DND-41 (cell line): ENCODE results near the gene CCDC181.

ENCODE experiments used
- ATAC-seq: fragments of 200-7000 bp; cut with Tn5 transposase; 3 replicates; pipeline ENCODE4 v1.9.1; 2021; ENCODE audit warnings: low read depth; ENCODE audit not compliant: insufficient read depth
- DNase-seq: peaks from one replicate; pipeline ENCODE4 v3.0.0-alpha.2; 2020
- H2AFZ ChIP-seq: 2 replicates; pipeline ENCODE4 v1.6.0; 2012; ENCODE audit warnings: low read depth, low read length
- H3K27ac ChIP-seq: 2 replicates; pipeline ENCODE4 v1.5.1; 2012; ENCODE audit warnings: low read length, inconsistent platforms
- H3K27me3 ChIP-seq: fragments of 200-600 bp; sonication (generic); 2 replicates; pipeline ENCODE4 v1.6.0; 2012; ENCODE audit warnings: low read length, mild to moderate bottlenecking, inconsistent platforms; ENCODE audit not compliant: insufficient read depth, poor library complexity
- H3K36me3 ChIP-seq: 2 replicates; pipeline ENCODE4 v1.5.1; 2012; ENCODE audit warnings: low read length, inconsistent platforms; ENCODE audit not compliant: insufficient read depth
- H3K4me1 ChIP-seq: 2 replicates; pipeline ENCODE4 v1.5.1; 2012; ENCODE audit warnings: mild to moderate bottlenecking, low read length; ENCODE audit not compliant: insufficient read depth
- H3K4me2 ChIP-seq: 2 replicates; pipeline ENCODE4 v1.6.0; 2012; ENCODE audit warnings: mild to moderate bottlenecking, moderate library complexity, low read length, inconsistent platforms; ENCODE audit not compliant: insufficient read depth
- H3K4me3 ChIP-seq, 2 experiments: fragments of 200-600 bp in 1 of 2; shearing (Covaris generic) in 1 of 2; 2 replicates each; pipeline ENCODE4 v1.5.1; 2012 to 2016; ENCODE audit warnings: inconsistent platforms in 2 of 2, low read length in 2 of 2, mild to moderate bottlenecking in 2 of 2, low read depth in 1 of 2, moderate library complexity in 1 of 2
- H3K79me2 ChIP-seq: 2 replicates; pipeline ENCODE4 v1.6.0; 2012; ENCODE audit warnings: low read length, inconsistent platforms; ENCODE audit not compliant: insufficient read depth
- H3K9ac ChIP-seq: 2 replicates; pipeline ENCODE4 v1.6.0; 2012; ENCODE audit warnings: low read depth, mild to moderate bottlenecking, inconsistent platforms, low read length, moderate library complexity
- H3K9me3 ChIP-seq: 2 replicates; pipeline ENCODE4 v1.5.1; 2012; ENCODE audit warnings: low read length, moderate library complexity, mild to moderate bottlenecking, inconsistent platforms; ENCODE audit not compliant: insufficient read depth, severe bottlenecking
- H4K20me1 ChIP-seq: 2 replicates; pipeline ENCODE4 v1.6.0; 2012; ENCODE audit warnings: low read length; ENCODE audit not compliant: insufficient read depth
- EZH2 ChIP-seq: IDR thresholded peaks from 3 replicates; pipeline ENCODE4 v1.6.1; 2012; ENCODE audit warnings: borderline replicate concordance, low read depth, mild to moderate bottlenecking, moderate library complexity, low read length, inconsistent platforms; ENCODE audit not compliant: severe bottlenecking
- TF ChIP-seq, protein P1 (sequence below): IDR thresholded peaks from 2 replicates; pipeline ENCODE4 v1.5.1; 2012; ENCODE audit warnings: borderline replicate concordance, low read length, moderate library complexity, mild to moderate bottlenecking; ENCODE audit not compliant: poor library complexity, severe bottlenecking; ENCODE audit errors: extremely low read depth

The CCDC181 gene

DNA sequence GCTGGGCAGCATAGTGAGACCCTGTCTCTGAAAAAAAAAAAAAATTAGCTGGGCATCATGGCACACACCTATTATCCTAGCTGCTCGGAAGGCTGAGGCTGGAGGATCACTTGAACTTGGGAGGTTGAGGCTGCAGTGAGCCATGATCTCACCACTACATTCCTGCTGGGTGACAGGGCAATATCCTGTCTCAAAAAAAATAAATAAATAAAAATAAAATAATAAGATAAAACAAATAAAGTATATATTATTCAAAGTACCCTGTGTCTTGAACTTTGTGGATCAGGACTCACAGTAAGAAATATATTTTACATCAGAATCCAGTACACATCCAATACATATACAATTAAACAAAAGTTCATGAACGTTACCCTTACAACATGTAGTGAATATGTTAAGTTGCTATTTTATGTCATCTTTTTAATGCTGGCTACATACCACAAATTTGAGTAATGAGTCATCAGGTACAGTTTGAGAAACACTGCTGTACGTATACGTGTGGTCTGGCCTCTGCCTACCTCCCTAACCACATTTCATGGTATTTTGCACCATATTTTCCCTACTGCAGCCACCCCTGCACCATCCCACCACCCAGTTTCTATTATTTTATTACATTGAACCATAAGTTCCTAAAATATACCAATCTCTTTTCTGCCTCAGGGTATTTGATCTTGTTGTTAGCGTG, 64.1 kb downstream of the CCDC181 start:
- Histone ChIP-seq H2AFZ (no peak overlapping the region), H3K36me3 (no peaks in the 10 kb centered on the region; the same call in 1 of the 2 replicates), H3K79me2 (peaks cover 13% of the 10 kb centered on the region), H3K9ac (no peak overlapping the region), H3K27me3 (no peaks in the 10 kb centered on the region), H3K4me3 (no peak overlapping the region), H3K27ac (no peak overlapping the region), H4K20me1 (no peaks in the 10 kb centered on the region), H3K4me1 (peaks cover 16% of the 10 kb centered on the region), H3K9me3 (peaks cover 8% of the 10 kb centered on the region), H3K4me2 (no peak overlapping the region)
- no peak for TF ChIP-seq EZH2
- TF ChIP-seq, protein P1, sequence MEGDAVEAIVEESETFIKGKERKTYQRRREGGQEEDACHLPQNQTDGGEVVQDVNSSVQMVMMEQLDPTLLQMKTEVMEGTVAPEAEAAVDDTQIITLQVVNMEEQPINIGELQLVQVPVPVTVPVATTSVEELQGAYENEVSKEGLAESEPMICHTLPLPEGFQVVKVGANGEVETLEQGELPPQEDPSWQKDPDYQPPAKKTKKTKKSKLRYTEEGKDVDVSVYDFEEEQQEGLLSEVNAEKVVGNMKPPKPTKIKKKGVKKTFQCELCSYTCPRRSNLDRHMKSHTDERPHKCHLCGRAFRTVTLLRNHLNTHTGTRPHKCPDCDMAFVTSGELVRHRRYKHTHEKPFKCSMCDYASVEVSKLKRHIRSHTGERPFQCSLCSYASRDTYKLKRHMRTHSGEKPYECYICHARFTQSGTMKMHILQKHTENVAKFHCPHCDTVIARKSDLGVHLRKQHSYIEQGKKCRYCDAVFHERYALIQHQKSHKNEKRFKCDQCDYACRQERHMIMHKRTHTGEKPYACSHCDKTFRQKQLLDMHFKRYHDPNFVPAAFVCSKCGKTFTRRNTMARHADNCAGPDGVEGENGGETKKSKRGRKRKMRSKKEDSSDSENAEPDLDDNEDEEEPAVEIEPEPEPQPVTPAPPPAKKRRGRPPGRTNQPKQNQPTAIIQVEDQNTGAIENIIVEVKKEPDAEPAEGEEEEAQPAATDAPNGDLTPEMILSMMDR: no peak
- ATAC-seq (no peak), DNase-seq (no peak)

DNA sequence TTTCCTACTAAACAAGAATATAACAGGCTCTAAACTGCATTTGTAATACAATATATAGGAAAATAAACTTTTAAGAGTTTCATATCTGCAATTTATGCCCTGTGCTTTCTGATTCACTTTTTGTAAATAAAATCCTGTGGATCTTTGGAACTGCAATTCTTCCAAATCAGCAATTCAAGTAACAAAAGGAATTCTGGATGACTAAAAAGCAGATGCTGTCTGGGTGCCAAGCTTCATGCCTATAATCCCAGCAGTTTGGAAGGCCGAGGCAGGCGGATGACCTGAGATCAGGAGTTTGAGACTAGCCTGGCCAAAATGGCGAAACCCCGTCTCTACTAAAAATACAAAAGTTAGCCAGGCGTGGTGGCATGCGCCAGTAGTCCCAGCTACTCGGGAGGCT, 66.0 kb downstream of the CCDC181 start:
- TF ChIP-seq EZH2: no peak
- TF ChIP-seq, protein P1: no peak
- H3K4me1 ChIP-seq: peaks cover 5% of the 10 kb centered on the region; the same call in 1 of the 2 replicates
- peaks cover 8% of the 10 kb centered on the region for H3K9me3 ChIP-seq
- H3K4me3 ChIP-seq: no peak overlapping the region
- H4K20me1 ChIP-seq: no peaks in the 10 kb centered on the region
- H3K27me3 ChIP-seq: no peaks in the 10 kb centered on the region
- H3K79me2 ChIP-seq: peaks cover 5% of the 10 kb centered on the region
- no peak overlapping the region for H3K9ac ChIP-seq
- H3K27ac ChIP-seq: no peak overlapping the region
- no peak overlapping the region for H2AFZ ChIP-seq
- DNase-seq: no peak
- no peaks in the 10 kb centered on the region for H3K36me3 ChIP-seq
- no peak overlapping the region for H3K4me2 ChIP-seq
- no peak for ATAC-seq

DNA sequence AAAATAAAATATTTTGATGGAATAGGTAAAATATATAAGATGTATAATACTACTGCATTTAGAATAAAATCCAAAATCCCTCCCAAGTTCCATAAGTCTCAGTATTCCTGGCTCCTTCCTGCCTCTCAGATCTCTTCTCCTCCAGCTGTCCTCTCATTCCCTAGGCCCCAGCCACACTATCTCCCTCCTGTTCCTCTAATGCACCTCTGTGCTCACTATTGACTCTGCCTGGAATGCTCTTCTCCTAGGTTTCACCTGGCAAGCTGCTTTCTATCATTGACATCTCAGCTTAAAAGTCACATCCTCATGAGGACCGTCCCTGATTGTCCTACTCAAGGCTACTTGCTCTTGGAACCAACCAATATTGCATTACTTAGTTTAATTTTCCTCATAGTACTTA, 66.9 kb downstream of the CCDC181 start:
- Histone ChIP-seq H3K9me3 (peaks cover 7% of the 10 kb centered on the region), H3K9ac (no peak overlapping the region), H3K27me3 (no peaks in the 10 kb centered on the region), H3K4me3 (no peak overlapping the region), H3K36me3 (no peaks in the 10 kb centered on the region), H3K27ac (no peak overlapping the region), H2AFZ (no peak overlapping the region), H3K79me2 (peaks cover 5% of the 10 kb centered on the region), H4K20me1 (no peaks in the 10 kb centered on the region), H3K4me1 (no peaks in the 10 kb centered on the region), H3K4me2 (no peak overlapping the region)
- ATAC-seq: no peak
- no peak for DNase-seq
- no peak for TF ChIP-seq EZH2
- TF ChIP-seq, protein P1: no peak
